Measurements from ENCODE around the gene HS3ST3A1.
"Not testable (repeated sequence)": the region's sequence is repeated elsewhere in the genome, so short reads cannot be mapped to it uniquely, and the experiment has no call there.

HS3ST3A1 gene

DNA sequence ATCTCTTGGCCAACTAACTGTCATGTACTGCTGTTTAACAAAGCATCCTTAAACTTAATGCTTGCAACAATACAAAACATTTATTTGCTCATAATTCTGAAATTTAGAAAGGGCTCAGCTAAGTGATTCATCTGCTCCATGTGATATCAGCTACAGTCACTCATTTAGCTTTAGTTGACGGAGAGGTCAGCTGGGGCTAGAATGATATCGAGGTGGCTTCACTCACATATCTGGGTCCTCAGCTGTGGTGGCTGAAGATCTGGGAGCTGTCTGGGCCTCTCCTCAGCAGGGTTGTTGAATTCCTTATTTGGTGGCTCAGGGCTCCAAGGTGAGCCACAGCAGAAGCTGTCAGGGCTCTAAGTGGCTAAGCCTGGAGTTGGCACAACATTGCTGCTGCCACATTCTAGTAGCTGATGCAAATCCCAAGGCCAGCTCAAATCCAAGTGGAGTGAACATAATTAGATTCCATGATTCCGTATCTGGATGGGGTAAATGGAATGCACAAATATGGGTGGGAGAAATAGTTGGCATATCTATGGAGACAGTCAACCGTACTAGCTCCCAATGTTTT is 62.8 kb downstream of the HS3ST3A1 start:
- no peak for DNase-seq (ENCODE audit: low read depth)

DNA sequence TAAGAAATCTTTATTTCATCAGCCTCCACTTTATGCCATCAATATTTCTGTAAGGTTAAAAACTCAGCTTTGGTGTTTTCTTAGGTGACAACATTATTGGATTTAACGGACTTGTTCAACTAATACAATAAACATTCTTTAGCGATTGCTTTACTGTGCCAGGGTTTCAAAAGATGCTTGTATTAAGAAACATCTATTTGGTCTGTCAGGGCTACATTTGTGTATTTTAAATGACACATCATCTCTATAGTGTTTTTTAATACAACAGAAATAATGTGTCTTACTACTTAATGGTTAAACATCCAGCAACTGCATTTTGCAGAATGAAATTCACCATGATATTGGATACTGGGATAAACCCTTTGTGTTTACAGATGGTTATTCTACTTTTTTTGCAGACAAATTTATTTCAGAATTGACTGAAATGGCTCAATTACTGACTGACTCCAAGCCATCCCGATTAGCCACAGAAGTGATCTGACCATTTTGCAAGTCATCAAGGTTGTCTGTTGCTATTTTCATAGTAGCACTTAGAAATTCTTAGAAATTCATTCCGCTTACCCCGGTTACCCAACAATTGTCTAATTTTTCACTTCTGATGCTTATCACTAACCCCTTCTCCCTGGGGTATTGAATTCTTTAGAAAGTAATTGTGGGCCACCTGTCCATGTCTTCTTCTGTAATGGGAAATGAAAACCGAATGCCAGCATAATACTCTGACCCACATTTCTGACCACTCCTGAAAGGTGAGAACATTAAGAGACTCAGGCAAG is 63.7 kb downstream of the HS3ST3A1 start:
- DNase-seq (ENCODE audit: low read depth): no peak

DNA sequence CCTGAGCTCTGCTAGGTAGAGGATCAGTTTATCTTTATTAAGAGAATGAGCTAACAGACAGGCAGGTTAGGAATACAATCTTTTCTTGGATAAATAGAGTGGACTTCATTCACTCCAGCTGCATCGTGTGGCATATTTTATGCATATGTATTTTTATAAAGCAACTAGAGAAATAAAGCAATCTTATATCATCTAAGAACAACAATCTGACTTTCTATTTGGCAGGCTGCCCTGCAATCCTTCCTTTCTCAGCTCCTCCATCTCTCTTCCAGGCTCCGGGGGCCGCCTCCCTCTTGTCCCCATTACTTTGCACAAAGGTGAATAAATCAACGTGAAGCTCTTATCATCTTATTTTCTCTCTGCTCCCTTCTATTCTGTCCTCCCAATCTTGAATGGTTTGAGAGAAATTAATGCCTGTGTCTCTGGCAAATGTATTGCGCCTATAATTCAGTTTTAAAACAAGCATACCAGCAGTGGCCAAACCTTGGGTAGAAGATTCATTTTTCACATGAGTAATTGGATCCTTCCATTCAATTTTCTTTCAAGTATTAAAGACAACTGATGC is 64.5 kb downstream of the HS3ST3A1 start:
- no peak for DNase-seq (ENCODE audit: low read depth)

DNA sequence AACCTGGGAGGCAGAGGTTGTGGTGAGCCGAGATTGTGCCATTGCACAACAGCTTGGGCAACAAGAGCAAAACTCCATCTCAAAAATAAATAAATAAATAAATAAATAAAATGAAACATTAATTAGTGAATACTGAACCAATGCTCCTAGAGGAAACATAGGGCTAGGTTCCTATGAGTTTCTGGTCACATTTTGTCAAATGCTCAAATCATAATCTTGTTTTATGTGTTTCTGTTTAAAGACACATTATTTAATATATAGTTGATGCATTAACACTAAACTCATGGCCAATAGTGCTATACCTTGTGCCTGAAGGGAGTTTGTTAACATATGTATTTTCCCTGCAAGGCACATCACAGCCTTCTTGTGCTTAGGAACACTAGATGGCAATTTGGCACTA is 66.8 kb downstream of the HS3ST3A1 start:
- no peak for DNase-seq (ENCODE audit: low read depth)

DNA sequence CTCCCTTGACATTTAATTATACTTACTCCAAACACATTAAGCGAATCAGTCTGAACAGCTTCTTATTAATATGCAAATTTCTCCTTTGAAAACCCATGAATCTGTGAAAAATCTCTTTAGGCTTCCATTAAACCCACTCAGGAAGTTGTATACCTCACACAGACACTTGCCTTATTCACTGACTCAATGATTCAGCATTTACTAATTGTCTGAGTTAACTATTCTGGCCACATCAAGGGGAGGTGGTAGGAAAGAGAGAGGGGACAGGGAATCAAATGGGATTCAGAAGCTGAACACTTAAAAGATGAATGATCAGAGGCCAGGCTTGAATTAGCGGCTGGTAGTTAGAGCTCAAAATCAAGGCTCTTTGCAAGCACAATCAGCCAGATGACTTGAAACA is 70.0 kb downstream of the HS3ST3A1 start:
- DNase-seq (ENCODE audit: low read depth): no peak

DNA sequence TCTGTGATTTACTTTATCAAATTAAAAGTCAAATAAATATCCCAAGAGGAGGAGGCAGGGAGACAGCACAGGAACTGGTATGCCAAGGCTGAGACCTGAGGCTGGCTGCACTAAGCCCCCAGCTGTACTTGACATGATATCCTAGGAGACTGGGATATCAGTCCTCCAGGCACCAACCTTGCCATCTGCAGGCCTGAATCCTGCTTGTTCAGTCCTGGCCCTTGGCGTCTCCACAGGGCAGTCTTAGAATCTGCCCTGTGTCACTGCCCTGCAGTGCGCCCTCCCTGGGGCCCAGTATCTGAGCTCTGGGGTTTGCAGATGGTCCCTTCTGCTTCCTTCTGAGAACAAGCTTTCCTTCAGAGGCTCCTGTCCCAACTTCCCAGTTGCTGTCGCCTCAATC is 75.9 kb downstream of the HS3ST3A1 start:
- no peak for DNase-seq (ENCODE audit: low read depth)

DNA sequence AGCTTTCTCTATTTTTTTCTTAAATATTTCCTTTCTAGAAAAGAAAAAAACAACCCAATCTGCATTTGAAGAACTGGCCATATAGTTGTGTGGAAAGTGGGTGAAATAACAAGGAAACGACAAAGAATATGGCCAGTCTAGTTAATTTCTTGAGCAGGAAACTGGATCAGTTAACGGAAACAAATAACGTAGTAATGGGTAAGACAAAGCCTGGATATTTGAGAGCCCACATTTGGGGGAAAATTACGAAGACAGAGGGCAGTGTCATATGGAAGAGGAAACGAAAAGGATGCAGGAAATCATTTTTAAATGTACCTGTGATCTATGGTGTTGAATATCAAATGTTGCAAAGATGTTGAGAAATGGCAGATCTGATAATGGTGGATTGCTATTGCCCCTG is 78.6 kb downstream of the HS3ST3A1 start:
- DNase-seq (ENCODE audit: low read depth): no peak

DNA sequence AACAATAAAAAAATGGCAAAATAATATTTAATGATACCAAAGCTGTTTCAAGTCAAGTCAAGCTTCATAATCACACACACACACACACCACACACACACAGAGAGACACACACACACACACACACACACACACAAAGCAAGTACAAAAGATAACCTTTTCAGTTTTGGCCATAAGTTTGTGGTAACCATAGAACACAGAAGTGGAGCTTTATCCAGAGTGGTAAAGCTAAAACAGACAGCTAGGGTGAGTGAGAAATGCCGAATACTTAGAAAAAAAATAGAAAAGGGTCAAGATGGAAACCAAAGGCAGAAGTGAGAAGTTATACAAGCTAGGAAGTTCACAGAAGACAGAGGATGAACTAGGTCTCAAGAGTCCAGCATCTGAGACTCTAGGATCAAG is 79.0 kb downstream of the HS3ST3A1 start:
- no peak for DNase-seq (ENCODE audit: low read depth)

DNA sequence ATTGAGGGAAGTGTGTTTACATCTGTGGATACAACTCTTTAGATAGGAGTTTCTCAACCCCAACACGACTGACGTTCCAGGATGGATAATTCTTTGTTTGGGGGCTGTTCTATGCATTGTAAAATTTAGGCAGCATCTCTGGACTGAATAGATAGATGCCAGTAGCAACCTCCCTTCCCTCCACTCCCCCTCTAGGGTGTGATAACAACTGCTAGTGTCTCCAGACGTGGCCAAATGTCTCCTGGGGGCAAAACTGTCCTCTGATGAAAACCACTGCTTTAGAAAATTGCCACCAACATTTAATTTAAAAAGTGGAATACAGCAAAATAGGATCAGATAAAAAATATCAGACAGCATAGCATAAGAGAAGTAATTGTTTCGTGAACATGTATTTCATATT is 79.9 kb downstream of the HS3ST3A1 start:
- DNase-seq (ENCODE audit: low read depth): no peak

DNA sequence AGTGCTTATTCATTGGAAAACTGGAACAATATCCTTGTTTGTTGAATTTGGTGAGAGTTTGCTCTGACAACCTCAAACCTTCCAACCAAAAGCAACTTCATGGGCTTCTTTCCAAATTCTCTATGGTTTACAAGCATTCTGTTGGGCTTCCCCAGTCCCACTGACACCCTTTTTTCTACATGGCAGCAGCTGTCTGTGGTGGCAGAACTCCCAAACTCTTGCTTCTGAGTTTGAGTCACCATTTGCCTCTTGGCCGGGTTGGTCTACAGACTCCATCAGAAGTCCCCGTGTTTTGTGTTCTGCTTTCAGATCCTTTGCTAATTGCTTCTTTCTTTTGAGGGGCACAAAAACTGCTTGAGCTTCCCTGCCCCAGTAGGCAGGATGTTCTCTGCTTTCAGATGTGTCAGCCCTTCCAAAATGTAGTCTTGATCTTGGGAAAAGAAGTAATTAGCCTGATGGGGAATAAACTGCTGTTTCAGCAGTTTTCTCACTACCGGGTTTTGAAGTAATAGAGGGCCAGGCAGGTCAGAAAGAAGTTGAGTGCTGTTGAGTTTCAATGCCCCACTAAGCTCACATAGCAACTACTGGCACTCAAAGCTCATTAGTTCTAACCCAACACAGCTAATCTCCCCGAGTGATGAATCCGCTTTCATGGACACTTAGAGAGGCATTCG is 80.7 kb downstream of the HS3ST3A1 start:
- peak; percentile 23 for DNase-seq (ENCODE audit: low read depth)

DNA sequence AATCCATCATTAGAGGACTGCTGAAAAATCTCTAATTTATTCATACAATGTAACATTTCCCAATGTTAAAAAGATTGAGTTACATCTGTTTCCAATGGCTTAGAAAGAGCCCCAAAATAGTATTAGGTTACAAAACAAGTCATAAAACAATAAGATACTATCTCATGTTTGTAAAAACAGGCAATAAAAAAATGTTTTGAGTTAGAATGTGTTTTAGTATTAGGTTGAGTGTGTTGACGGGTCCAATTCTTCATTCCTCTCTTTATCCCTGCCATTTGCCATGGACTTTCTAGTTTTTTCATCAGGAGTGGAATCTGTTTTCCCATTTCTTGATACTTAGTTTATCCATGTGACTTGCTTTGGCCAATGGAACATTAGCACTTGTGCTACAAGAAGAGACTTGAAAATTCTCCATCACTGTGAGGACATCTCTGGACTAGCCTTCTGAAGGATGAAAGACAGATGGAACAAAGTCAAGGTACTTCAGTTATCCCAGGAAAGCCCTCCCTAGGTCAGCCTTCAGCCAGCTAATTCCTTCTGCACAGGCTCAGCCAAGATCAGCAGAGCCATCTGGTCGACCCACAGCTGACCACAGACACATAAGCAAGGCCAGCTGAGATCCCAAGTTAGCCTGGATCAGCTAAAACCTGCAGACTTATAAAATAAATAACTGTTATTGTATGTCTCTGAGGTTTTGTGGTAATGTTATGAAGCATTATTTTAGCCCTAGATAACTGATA is 83.3 kb downstream of the HS3ST3A1 start:
- DNase-seq (ENCODE audit: low read depth): no peak

DNA sequence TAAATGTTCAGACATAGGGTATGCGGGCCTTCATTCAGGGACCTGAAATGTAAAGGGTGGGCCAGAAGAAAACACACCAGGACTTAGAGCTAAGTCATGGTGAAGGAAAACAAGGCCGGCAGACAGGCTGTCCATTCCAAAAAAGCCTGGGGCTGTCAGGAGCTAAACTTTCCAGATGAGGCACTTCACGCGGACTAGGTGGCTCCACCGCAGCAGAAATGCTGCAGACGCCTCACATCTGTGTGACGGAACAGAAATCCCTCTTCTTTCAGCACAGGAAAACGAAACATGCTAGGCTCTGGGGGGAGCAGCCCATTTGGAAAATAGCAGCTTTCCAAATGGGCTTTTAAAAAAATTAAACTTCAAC is 88.7 kb downstream of the HS3ST3A1 start:
- peak; percentile 45 for DNase-seq (ENCODE audit: low read depth)

DNA sequence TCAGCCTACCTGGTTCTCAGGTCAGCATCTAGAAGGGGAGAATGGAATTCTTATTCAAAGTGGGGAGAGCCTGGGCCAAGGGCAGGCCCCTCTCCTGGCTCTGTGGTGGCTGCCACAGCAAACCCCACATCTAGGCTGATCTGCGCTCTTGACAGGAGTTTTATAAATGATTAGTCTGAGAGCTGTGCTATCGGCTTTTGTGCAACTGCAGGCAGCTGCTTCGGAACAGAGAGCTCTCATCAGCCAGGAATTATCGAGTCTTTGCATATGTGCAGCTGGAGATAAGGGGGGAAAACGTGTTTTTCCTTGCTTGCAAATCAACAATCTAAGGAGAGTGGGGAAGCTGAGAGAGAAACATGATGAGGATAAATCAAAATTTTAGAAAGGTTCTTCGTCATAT is 91.7 kb downstream of the HS3ST3A1 start:
- no peak for DNase-seq (ENCODE audit: low read depth)

DNA sequence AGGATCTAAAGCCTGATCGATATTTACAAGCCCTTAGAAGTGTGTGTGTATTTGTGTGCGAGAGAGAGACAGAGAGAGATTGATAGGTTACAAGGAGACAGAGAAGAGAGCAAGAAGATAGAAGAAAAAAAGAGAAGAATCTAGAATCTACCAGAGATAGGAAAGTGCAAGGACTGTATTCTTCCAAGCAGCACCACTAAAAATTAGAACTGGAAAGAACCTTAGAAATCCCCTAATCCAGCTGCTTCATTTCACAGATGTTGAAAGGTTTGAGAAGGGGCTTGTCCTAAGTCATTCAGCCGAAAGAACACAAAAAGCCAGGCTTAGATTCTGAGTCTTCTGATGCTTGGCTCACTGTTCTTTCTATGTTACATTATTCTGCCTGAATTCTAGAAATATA is 92.2 kb downstream of the HS3ST3A1 start:
- no peak for DNase-seq (ENCODE audit: low read depth)

DNA sequence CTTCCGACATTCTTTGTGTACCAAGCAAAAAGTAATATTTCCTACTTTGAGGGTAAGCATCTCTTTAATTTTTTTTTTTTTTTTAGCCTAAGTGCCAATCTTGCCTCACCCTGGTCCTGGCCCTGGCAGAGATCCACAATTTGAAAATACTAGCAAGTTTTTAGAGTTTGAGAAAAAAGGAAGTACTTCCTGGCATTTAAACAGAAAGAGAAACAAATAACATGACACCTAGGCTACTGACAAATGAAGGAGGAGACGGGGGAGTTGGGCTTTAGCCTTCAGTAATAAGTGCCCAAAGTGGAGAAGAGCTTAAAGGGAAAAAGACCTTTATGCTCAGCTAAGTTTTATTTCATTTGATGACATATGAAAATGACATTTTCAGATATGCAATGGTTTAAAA is 92.8 kb downstream of the HS3ST3A1 start:
- no peak for DNase-seq (ENCODE audit: low read depth)

DNA sequence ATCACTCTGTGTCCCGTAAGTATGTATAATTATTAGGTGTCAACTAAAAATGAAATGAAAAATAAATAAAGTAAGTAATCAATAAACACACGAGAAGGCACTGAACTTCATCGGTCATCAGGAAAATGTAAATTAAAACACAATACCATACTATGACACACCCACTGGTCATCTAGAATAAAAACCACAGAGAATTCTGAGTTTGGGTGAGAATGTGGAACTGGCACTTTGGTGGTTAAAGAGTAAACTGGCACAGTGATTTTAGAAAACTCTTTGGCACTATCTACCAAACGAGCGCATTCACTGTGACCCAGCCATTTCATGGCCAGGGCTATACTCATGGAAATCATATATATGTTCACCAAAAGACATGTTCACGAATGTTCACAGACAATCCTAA is 98.2 kb downstream of the HS3ST3A1 start:
- peak; percentile 64 for DNase-seq (ENCODE audit: low read depth)

DNA sequence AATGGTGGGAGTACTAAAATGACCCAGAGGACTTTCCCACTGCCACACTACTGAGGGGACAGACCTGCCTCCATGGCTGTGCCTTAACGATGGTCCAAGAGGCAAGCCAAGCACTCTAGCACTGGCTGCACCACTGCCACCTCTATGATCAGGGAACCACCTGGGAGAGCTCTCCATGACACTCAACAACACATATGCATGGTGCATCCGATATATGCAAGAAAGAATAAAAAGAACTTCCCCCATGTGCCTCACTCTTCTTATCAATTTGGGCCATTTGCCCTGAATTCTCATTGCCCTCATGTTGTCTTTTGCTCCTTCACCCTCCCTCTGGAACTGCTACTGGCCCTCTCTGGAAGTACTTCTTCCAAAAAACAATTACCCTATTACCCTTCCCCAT is 99.5 kb downstream of the HS3ST3A1 start:
- DNase-seq (ENCODE audit: low read depth): no peak

DNA sequence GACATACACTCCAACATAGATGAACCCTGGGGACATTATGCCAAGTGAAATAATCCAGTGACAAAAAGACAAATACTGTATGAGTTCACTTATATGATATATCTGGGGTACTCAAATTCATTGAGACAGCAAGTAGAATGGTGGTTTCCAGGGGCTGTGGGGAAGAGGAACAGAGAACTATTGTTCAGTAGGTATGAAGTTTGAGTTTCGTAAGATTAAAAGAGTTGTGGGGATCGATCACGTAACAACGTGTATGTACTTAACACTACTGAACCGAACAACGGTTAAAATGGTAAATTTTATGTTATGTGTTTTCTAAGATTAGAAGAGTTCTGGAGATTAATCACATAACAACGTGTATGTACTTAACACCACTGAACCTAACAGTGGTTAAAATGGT is 100.8 kb downstream of the HS3ST3A1 start:
- no peak for DNase-seq (ENCODE audit: low read depth)

DNA sequence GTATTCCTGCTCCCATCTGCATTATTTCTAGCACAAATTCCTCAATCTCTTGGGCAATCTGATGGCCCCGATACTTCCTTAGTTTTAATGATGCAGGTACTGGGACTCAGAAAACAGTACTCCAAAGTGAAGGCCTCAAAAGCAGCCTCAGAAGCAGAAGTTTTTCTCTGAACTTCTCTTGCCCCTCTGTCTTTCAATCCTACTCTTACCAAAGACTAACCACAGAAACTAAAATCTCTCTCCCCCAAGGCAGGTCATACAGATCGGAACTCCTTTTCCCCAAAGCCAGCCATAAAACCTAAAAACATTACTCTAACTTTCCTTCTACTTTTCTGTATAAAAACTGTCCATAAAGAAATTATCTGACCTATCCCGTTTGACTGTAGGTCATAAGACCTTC is 103.5 kb downstream of the HS3ST3A1 start:
- DNase-seq (ENCODE audit: low read depth): no peak

DNA sequence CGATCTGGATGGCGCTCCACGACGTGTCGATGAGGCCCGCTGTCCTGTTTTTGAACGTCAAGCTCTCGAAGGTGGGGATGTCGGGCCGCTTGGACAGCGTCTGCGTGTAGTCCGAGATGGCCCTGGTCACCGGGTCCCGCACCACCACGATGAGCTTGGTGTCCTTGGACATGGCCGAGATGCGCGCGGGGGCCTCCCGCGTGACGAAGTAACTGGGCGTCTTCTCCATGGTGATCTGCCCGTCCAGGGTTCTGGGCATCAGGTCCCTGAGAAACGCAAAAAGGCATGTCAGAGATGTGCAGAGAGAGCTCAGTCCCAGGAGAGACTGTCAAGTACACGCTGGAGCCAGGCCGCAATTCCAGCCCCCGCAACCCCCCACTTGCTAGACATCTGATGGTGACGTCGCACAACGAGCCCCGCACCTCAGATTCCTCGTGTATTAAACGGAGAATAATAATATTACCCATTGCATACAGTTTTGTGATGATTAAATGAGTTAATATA is 105.1 kb downstream of the HS3ST3A1 start:
- not testable (repeated sequence) for DNase-seq (ENCODE audit: low read depth)

DNA sequence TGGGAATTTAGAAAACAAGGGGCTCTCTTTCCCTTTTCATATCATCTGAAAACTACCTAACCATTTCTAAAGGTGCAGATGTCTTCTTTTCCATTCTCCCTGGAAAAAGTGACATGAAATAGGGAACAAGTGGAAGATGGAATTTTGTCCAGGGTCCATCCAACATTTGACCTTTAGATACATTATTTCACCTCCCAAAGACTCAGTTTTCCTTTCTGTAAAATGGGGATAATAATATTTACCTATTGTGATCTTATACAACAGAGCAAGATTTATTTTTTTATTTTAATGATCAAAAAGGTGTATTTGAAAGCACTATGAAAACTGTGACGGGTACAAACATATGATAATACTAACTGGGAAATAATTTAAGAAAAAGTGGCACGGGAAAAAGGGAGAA is 106.3 kb downstream of the HS3ST3A1 start:
- DNase-seq (ENCODE audit: low read depth): no peak

DNA sequence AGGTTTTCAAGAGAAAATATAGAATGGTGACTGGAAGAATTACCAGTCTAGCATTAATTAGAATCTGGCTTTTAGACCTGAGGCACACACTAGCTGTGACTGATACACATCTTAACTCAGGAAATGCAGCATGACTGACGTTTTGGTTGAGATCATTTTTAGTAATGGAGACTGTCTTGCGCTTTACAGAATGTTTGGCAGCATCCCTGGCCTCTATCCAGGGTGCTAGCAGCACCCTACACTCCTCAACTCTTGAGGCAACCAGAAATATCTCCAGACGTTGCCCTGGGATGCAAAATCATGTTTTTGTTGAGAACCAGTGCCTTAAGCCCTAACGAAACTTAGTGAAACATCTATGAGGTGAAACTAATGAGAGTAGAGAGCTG is 109.0 kb downstream of the HS3ST3A1 start:
- DNase-seq (ENCODE audit: low read depth): no peak
